Colonic mucosa (tissue), 4 donors: ENCODE data around the gene LCN9. TPM values are rescaled to one million over a fixed set of nuclear protein-coding genes. Genes with fewer than 3 reads are reported as not detected.

Experiments
- DNase-seq: peaks from one replicate; pipeline ENCODE4 v3.0.0-alpha.2; 2020
- H3K27ac ChIP-seq: fragments of 200-600 bp; one replicate; pipeline ENCODE4 v1.8.0; 2021
- H3K27me3 ChIP-seq: fragments of 200-600 bp; one replicate; pipeline ENCODE4 v1.8.0; 2021
- H3K36me3 ChIP-seq: fragments of 200-600 bp; one replicate; pipeline ENCODE4 v1.8.0; 2021
- H3K4me1 ChIP-seq: fragments of 200-600 bp; one replicate; pipeline ENCODE4 v1.8.0; 2021; ENCODE audit warnings: mild to moderate bottlenecking
- H3K4me3 ChIP-seq: fragments of 200-600 bp; one replicate; pipeline ENCODE4 v1.8.0; 2021
- H3K9ac ChIP-seq, 2 donors: one replicate each; pipeline ENCODE4 v1.7.0; 2013; ENCODE audit warnings: control low read depth in 2 of 2, low read depth in 2 of 2, low read length in 2 of 2
- H3K9me3 ChIP-seq: fragments of 200-600 bp; one replicate; pipeline ENCODE4 v1.8.0; 2021
- intact Hi-C: fragments of 100-400 bp; cut with DNase I; formaldehyde crosslinking; loops from one replicate; pipeline ENCODE4 v1.14.1; 2022
- total RNA-seq, 2 donors: library from RNA; stranded (reverse); fragmentation: NEBNext Ultra II Directional in 1 of 2; extraction: Animal tissue kit (Norgen Biotek cat#: 25700) in 1 of 2; gene quantifications; one replicate each; pipeline ENCODE4 v1.2.1, GENCODE V29; 2021
- TF ChIP-seq, protein P1 (sequence below): fragments of 200-600 bp; IDR thresholded peaks from one replicate; pipeline ENCODE4 v1.8.0; 2022; ENCODE audit warnings: antibody characterized with exemption, mild to moderate bottlenecking
- donor health status: healthy.
- donor health status: DM: no; HTN: no; CAD: no.
- donor health status: DM: no; HTN: no; CAD: no.

Gene LCN9
- total RNA-seq, 2 donors from 2014 or later: not detected

DNA sequence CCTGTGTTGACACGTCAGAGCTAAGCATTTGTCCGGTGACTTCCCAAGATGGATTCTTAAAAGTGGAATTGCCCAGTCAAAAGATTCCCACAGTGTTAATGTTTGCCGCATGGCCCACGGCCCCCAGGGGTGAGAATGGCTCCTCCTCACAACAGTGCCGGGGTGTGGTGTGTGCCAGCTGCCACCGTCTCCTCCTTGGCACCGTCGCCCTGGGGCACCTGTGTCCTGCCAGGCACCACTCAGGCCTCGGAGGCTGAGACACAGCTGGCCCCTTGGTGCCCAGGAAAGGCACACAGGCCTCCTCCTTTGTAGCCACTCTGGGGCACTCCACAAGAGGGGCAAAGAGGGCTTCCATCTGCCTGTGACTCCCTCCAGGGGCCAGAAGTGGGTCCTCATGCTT, 43.2 kb downstream of the LCN9 start:
- H3K36me3 ChIP-seq: no peaks in the 10 kb centered on the region
- no peak overlapping the region for H3K4me3 ChIP-seq
- H3K9ac ChIP-seq: no peak overlapping the region
- TF ChIP-seq, protein P1, sequence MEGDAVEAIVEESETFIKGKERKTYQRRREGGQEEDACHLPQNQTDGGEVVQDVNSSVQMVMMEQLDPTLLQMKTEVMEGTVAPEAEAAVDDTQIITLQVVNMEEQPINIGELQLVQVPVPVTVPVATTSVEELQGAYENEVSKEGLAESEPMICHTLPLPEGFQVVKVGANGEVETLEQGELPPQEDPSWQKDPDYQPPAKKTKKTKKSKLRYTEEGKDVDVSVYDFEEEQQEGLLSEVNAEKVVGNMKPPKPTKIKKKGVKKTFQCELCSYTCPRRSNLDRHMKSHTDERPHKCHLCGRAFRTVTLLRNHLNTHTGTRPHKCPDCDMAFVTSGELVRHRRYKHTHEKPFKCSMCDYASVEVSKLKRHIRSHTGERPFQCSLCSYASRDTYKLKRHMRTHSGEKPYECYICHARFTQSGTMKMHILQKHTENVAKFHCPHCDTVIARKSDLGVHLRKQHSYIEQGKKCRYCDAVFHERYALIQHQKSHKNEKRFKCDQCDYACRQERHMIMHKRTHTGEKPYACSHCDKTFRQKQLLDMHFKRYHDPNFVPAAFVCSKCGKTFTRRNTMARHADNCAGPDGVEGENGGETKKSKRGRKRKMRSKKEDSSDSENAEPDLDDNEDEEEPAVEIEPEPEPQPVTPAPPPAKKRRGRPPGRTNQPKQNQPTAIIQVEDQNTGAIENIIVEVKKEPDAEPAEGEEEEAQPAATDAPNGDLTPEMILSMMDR: no peak
- no peaks in the 10 kb centered on the region for H3K4me1 ChIP-seq
- intact Hi-C loops: no loop called here
- no peak for DNase-seq
- H3K9me3 ChIP-seq: no peaks in the 10 kb centered on the region
- peaks cover 14% of the 10 kb centered on the region for H3K27me3 ChIP-seq
- H3K27ac ChIP-seq: no peak overlapping the region

DNA sequence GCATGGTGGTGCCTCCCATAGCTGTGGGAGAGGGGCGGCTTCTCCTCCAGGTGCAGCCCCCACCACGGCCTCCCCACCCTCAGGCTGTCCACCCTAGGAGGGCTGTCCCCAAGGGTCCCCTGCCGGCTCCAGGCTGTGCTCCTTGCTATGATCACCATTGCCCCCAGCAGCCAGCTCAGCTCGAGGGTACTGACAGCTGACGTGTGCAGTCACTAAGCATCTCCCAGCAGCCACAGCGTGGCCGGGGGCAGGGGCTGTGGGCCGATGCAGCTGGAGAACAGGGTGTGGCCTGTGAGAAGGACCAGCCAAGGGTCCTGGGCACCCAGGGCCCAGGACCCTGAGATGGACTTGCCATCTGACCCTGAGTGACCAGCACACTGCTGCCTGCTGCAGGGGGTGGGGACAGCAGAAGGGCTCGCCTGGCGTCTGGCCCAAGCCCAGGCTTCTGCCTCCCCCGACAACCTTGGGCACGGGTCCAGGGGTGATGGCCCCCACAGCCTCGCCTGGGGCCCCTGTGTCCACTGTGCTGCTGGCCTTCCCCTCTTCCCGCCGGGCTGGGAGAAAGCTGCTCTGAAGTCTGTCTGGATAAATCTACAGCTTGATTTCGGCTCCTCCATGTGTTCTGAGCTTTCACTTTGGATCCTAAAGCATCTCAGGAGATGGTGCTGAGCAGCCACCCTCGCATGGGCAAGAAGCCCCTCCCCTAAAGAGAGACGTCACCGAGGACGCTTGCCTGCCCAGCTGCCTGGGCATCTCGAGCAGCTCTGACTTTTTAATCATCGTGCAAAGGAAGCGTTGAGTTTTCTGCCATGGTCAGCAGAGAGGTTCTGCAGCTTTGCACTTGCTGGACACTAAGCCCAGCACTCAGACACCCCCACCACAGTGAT, 44.4 kb downstream of the LCN9 start:
- DNase-seq: no peak
- H3K27me3 ChIP-seq: peaks cover 10% of the 10 kb centered on the region

GRCh38 chr9:135708164-135708563, 45.1 kb downstream of the LCN9 start:
- Histone ChIP-seq H3K9me3 (no peaks in the 10 kb centered on the region), H3K4me3 (no peak overlapping the region), H3K27ac (no peak overlapping the region), H3K27me3 (peaks cover 4% of the 10 kb centered on the region), H3K36me3 (no peaks in the 10 kb centered on the region), H3K9ac (no peak overlapping the region), H3K4me1 (no peaks in the 10 kb centered on the region)
- DNase-seq: no peak
- TF ChIP-seq, protein P1: no peak
- intact Hi-C loops: no loop called here

More for the DNA sequence above, 44.4 kb downstream of the LCN9 start:
- H3K27ac ChIP-seq: no peak overlapping the region
- H3K9ac ChIP-seq: no peak overlapping the region
- no peaks in the 10 kb centered on the region for H3K9me3 ChIP-seq
- intact Hi-C loops: no loop called here
- TF ChIP-seq, protein P1: no peak
- no peak overlapping the region for H3K4me3 ChIP-seq
- no peaks in the 10 kb centered on the region for H3K4me1 ChIP-seq
- no peaks in the 10 kb centered on the region for H3K36me3 ChIP-seq

GRCh38 chr9:135711391-135711790, 48.3 kb downstream of the LCN9 start:
- Histone ChIP-seq H3K27me3 (peaks cover 5% of the 10 kb centered on the region), H3K9me3 (no peaks in the 10 kb centered on the region), H3K4me3 (no peak overlapping the region), H3K4me1 (no peaks in the 10 kb centered on the region), H3K9ac (no peak overlapping the region), H3K27ac (no peak overlapping the region), H3K36me3 (no peaks in the 10 kb centered on the region)
- DNase-seq: no peak
- TF ChIP-seq, protein P1: no peak
- intact Hi-C loops: no loop called here

- Histone ChIP-seq H3K27ac (no peak overlapping the region), H3K4me1 (no peaks in the 10 kb centered on the region), H3K27me3 (peaks cover 5% of the 10 kb centered on the region), H3K36me3 (no peaks in the 10 kb centered on the region), H3K4me3 (no peak overlapping the region), H3K9me3 (no peaks in the 10 kb centered on the region), H3K9ac (no peak overlapping the region)
- TF ChIP-seq, protein P1: no peak
- no peak for DNase-seq
- intact Hi-C loops: no loop called here
These were observed 48.8 kb downstream of the LCN9 start for GRCh38 chr9:135711881-135712280.
